ENCODE measurements around the gene CEP95.

The CEP95 gene

GRCh38 chr17:64503821-64504768 lies 2.7 kb upstream of the CEP95 start:
- Histone ChIP-seq H3K36me3 (ENCODE audit: control insufficient read depth, insufficient read depth, low read length) (peaks cover 68% of the 10 kb centered on the region), H3K27ac (ENCODE audit: low read depth, low read length) (no peak overlapping the region), H3K9ac (ENCODE audit: low read length) (peak overlapping the region; percentile 100), H3K4me3 (ENCODE audit: low read depth, low read length) (peak overlapping the region; percentile 91), H3K27me3 (ENCODE audit: control insufficient read depth, insufficient read depth, low read length) (no peaks in the 10 kb centered on the region), H3K9me3 (ENCODE audit: control insufficient read depth, insufficient read depth, low read depth, low read length) (no peaks in the 10 kb centered on the region), H3K4me1 (ENCODE audit: control insufficient read depth, insufficient read depth, low read length) (0 out of 2 replicates have a peak, but pooled peaks cover 13% of the 10 kb centered on the region)

DNA sequence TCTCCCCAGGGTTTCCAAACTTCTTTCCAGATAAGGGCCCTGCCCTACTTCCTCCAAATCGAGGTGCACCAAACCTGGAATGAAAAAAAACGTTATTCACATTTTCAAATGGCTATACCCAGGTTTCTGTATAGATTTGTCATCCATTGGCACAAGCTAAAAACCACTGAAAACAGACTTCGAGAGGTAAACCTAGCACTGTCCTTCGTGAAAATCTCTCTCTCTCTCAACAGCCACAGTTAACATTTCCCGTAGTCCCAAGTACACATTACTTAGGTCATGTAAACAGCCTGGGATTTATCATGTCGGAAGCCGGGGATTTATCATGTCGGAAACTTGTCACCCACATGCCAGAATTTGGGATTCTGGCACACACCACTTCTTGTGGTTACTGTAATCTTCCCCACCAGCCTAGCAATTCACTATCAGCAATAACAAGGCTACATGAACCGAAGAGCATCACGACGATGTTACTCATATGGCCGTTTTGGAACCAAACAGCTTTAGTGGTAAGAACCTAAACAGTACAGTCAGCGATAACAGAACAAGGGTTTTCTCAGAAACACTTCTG lies 1.9 kb upstream of the CEP95 start:
- Histone ChIP-seq H3K4me3 (ENCODE audit: low read depth, low read length) (peak overlapping the region; percentile 91), H3K27ac (ENCODE audit: low read depth, low read length) (peak overlapping the region; percentile 99), H3K36me3 (ENCODE audit: control insufficient read depth, insufficient read depth, low read length) (peaks cover 67% of the 10 kb centered on the region), H3K9ac (ENCODE audit: low read length) (peak overlapping the region; percentile 100), H3K4me1 (ENCODE audit: control insufficient read depth, insufficient read depth, low read length) (0 out of 2 replicates have a peak, but pooled peaks cover 11% of the 10 kb centered on the region), H3K9me3 (ENCODE audit: control insufficient read depth, insufficient read depth, low read depth, low read length) (no peaks in the 10 kb centered on the region), H3K27me3 (ENCODE audit: control insufficient read depth, insufficient read depth, low read length) (no peaks in the 10 kb centered on the region)

GRCh38 chr17:64505340-64506200 lies 1.2 kb upstream of the CEP95 start:
- Histone ChIP-seq H3K4me3 (ENCODE audit: low read depth, low read length) (peak overlapping the region; percentile 91), H3K9me3 (ENCODE audit: control insufficient read depth, insufficient read depth, low read depth, low read length) (no peaks in the 10 kb centered on the region), H3K4me1 (ENCODE audit: control insufficient read depth, insufficient read depth, low read length) (peaks cover 10% of the 10 kb centered on the region; the same call in 1 of the 2 replicates), H3K36me3 (ENCODE audit: control insufficient read depth, insufficient read depth, low read length) (peaks cover 67% of the 10 kb centered on the region), H3K9ac (ENCODE audit: low read length) (peak overlapping the region; percentile 100), H3K27me3 (ENCODE audit: control insufficient read depth, insufficient read depth, low read length) (no peaks in the 10 kb centered on the region), H3K27ac (ENCODE audit: low read depth, low read length) (peak overlapping the region; percentile 99)

- H3K9me3 ChIP-seq (ENCODE audit: control insufficient read depth, insufficient read depth, low read depth, low read length), result no peaks in the 10 kb centered on the region
- peaks cover 65% of the 10 kb centered on the region for H3K36me3 ChIP-seq (ENCODE audit: control insufficient read depth, insufficient read depth, low read length)
- peak within 1 kb of the TSS; percentile 99 for H3K27ac ChIP-seq (ENCODE audit: low read depth, low read length)
- peaks cover 9% of the 10 kb centered on the region; the same call in 1 of the 2 replicates for H3K4me1 ChIP-seq (ENCODE audit: control insufficient read depth, insufficient read depth, low read length)
- no peaks in the 10 kb centered on the region for H3K27me3 ChIP-seq (ENCODE audit: control insufficient read depth, insufficient read depth, low read length)
- H3K9ac ChIP-seq (ENCODE audit: low read length), result peak within 1 kb of the TSS; percentile 100
- peak within 1 kb of the TSS; percentile 91 for H3K4me3 ChIP-seq (ENCODE audit: low read depth, low read length)
Observed at GRCh38 chr17:64506201-64506575, 589 bp upstream of the CEP95 start, which contains the start of gene DDX5. Gene DDX5 (minus strand): TSS chr17:64506289. CDS start chr17:64506119, 170 bp downstream.

DNA sequence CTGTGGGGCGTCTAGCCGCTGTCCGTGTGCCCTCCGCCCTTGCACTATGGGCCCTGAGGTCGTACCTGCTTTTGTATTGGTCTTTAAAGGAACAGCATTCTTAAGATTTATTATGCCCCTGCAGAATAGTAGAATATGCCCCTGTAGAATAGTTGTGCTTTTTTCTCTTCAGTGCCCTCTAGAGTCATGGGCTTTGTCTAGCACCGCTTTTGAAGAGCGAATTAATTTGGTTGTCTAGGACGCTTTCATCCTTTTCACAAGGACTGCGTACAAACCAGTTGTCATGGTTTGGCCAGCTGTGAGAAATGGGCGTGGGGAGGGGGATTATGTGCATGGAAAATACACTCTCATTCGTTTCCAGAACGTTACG lies 621 bp downstream of the CEP95 start:
- Histone ChIP-seq H3K4me1 (ENCODE audit: control insufficient read depth, insufficient read depth, low read length) (peaks cover 3% of the 10 kb centered on the region; the same call in 1 of the 2 replicates), H3K36me3 (ENCODE audit: control insufficient read depth, insufficient read depth, low read length) (peaks cover 65% of the 10 kb centered on the region), H3K27me3 (ENCODE audit: control insufficient read depth, insufficient read depth, low read length) (no peaks in the 10 kb centered on the region), H3K9ac (ENCODE audit: low read length) (peak overlapping the region; percentile 97), H3K9me3 (ENCODE audit: control insufficient read depth, insufficient read depth, low read depth, low read length) (no peaks in the 10 kb centered on the region), H3K4me3 (ENCODE audit: low read depth, low read length) (peak overlapping the region; percentile 91), H3K27ac (ENCODE audit: low read depth, low read length) (peak overlapping the region; percentile 92)

DNA sequence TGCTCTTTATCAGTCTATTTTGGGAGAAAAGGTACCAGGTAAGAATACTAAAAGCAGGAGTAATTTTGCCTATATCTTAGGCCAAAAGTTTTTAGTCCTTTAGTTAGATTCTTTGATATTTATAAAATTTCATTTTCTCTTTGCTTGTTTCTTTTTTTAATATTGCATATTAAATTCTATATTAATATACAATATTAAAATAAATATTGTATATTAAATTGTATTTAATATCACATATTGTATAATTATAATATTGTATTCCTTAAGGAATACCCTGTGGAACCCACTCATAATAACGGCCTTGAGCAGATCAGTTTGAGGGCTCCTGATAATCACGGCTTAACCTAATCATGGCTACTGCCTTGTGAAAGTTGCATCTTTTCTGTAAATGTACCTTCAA lies 1.9 kb downstream of the CEP95 start:
- Histone ChIP-seq H3K9ac (ENCODE audit: low read length) (no peak overlapping the region), H3K4me1 (ENCODE audit: control insufficient read depth, insufficient read depth, low read length) (no peaks in the 10 kb centered on the region; the same call in 1 of the 2 replicates), H3K36me3 (ENCODE audit: control insufficient read depth, insufficient read depth, low read length) (peaks cover 65% of the 10 kb centered on the region), H3K27ac (ENCODE audit: low read depth, low read length) (no peak overlapping the region), H3K9me3 (ENCODE audit: control insufficient read depth, insufficient read depth, low read depth, low read length) (no peaks in the 10 kb centered on the region), H3K4me3 (ENCODE audit: low read depth, low read length) (peak overlapping the region; percentile 91), H3K27me3 (ENCODE audit: control insufficient read depth, insufficient read depth, low read length) (no peaks in the 10 kb centered on the region)

DNA sequence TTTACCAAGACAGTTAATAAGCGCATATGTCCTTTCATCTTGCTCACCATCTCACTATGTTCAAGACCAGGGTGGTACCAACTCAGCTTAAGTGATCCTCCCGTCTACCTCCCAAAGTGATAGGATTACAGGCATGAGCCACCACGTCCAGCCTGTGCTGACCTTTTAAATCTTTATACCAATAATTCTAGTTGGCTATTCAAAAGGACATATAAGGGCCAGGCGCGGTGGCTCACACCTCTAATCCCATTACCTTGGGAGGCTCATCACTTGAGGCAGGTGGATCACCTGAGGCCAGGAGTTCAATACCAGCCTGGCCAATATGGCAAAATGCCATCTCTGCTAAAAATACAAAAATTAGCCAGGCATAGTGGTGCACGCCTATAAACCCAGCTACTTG lies 2.4 kb downstream of the CEP95 start:
- peaks cover 65% of the 10 kb centered on the region for H3K36me3 ChIP-seq (ENCODE audit: control insufficient read depth, insufficient read depth, low read length)
- H3K4me3 ChIP-seq (ENCODE audit: low read depth, low read length), result no peak overlapping the region
- H3K27me3 ChIP-seq (ENCODE audit: control insufficient read depth, insufficient read depth, low read length), result no peaks in the 10 kb centered on the region

DNA sequence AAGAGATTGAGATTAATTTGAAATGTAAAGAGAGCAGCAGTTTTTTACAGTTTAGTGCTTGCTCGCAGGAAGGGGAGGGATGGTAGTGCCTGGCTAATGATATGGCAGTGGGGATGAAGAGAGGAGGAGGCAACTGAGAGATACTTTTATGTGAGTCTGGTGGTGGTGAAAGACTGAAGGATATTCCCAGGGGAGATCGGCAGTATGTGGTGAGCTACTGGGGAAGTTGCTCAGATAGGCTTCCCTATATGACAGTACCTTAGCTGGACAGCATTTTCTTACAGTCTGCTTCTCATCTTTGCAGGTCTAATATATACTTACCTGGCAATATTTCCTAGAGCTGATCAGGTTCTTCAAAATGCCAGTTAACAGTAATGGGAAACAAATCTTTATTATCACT lies 8.6 kb downstream of the CEP95 start:
- Histone ChIP-seq H3K9ac (ENCODE audit: low read length) (no peak overlapping the region), H3K36me3 (ENCODE audit: control insufficient read depth, insufficient read depth, low read length) (peaks cover 97% of the 10 kb centered on the region), H3K9me3 (ENCODE audit: control insufficient read depth, insufficient read depth, low read depth, low read length) (no peaks in the 10 kb centered on the region), H3K27me3 (ENCODE audit: control insufficient read depth, insufficient read depth, low read length) (no peaks in the 10 kb centered on the region), H3K4me1 (ENCODE audit: control insufficient read depth, insufficient read depth, low read length) (no peaks in the 10 kb centered on the region), H3K4me3 (ENCODE audit: low read depth, low read length) (no peak overlapping the region), H3K27ac (ENCODE audit: low read depth, low read length) (no peak overlapping the region)

More for the DNA sequence above, 2.4 kb downstream of the CEP95 start:
- no peak overlapping the region for H3K9ac ChIP-seq (ENCODE audit: low read length)
- no peaks in the 10 kb centered on the region for H3K9me3 ChIP-seq (ENCODE audit: control insufficient read depth, insufficient read depth, low read depth, low read length)
- no peak overlapping the region for H3K27ac ChIP-seq (ENCODE audit: low read depth, low read length)
- no peaks in the 10 kb centered on the region; the same call in 1 of the 2 replicates for H3K4me1 ChIP-seq (ENCODE audit: control insufficient read depth, insufficient read depth, low read length)

DNA sequence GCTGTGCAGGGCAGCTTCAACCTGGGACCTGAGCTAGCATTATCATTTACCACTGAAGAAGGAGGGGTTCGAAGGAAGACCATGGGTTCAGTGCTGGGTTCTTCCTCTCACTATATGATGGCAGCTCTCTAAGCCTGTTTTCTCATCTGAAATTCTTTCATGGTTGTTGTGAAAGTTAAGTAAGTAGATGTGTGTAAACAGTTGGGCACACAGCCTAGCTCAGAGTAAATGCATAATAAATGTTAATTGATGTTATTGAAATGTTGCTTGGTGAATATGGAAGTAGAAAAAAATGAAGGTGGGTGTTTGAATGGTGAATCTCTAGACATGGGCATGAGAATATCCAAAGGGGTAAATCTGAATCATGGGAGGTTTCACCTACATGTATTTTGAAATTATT lies 9.1 kb downstream of the CEP95 start:
- H3K27ac ChIP-seq (ENCODE audit: low read depth, low read length), result no peak overlapping the region
- no peak overlapping the region for H3K4me3 ChIP-seq (ENCODE audit: low read depth, low read length)
- H3K36me3 ChIP-seq (ENCODE audit: control insufficient read depth, insufficient read depth, low read length), result peaks cover 98% of the 10 kb centered on the region
- H3K9me3 ChIP-seq (ENCODE audit: control insufficient read depth, insufficient read depth, low read depth, low read length), result no peaks in the 10 kb centered on the region
- H3K4me1 ChIP-seq (ENCODE audit: control insufficient read depth, insufficient read depth, low read length), result no peaks in the 10 kb centered on the region
- no peaks in the 10 kb centered on the region for H3K27me3 ChIP-seq (ENCODE audit: control insufficient read depth, insufficient read depth, low read length)
- no peak overlapping the region for H3K9ac ChIP-seq (ENCODE audit: low read length)

GRCh38 chr17:64519601-64520000 lies 12.8 kb downstream of the CEP95 start:
- H3K36me3 ChIP-seq (ENCODE audit: control insufficient read depth, insufficient read depth, low read length), result peaks cover 98% of the 10 kb centered on the region

More at GRCh38 chr17:64519601-64520000, 12.8 kb downstream of the CEP95 start:
- Histone ChIP-seq H3K27me3 (ENCODE audit: control insufficient read depth, insufficient read depth, low read length) (no peaks in the 10 kb centered on the region), H3K9ac (ENCODE audit: low read length) (no peak overlapping the region), H3K27ac (ENCODE audit: low read depth, low read length) (no peak overlapping the region), H3K4me1 (ENCODE audit: control insufficient read depth, insufficient read depth, low read length) (no peaks in the 10 kb centered on the region), H3K4me3 (ENCODE audit: low read depth, low read length) (no peak overlapping the region), H3K9me3 (ENCODE audit: control insufficient read depth, insufficient read depth, low read depth, low read length) (no peaks in the 10 kb centered on the region)
